B cell (primary cell): Measurements from ENCODE around the gene KCNK2. TPM values are rescaled to one million over a fixed set of nuclear protein-coding genes. Genes with fewer than 3 reads are reported as not detected.

ENCODE experiments used
- ATAC-seq: fragments of 200-7000 bp; cut with Tn5 transposase; one replicate; pipeline ENCODE4 v1.10.0; 2021; ENCODE audit warnings: low read depth, mild to moderate bottlenecking, moderate number of reproducible peaks, moderate library complexity
- CTCF ChIA-PET: fragments of 350-600 bp; sonication (Branson Sonifier 250); formaldehyde crosslinking; loops from one replicate; lab custom pipeline; 2021; ENCODE audit warnings: antibody characterized with exemption, inconsistent platforms; lab: Charles Lee
- POLR2A ChIA-PET: fragments of 350-600 bp; sonication (Branson Sonifier 250); formaldehyde crosslinking; loops from one replicate; lab custom pipeline; 2021; ENCODE audit warnings: antibody characterized with exemption; lab: Charles Lee
- DNase-seq: peaks from one replicate; pipeline ENCODE4 v3.0.0; 2013
- H2AFZ ChIP-seq: 2 replicates; pipeline ENCODE4 v1.6.1; 2012; ENCODE audit warnings: mild to moderate bottlenecking, low read depth, low read length; ENCODE audit not compliant: insufficient read depth, poor library complexity, severe bottlenecking
- H3K27ac ChIP-seq, 2 donors: 1 replicate in 1 of 2; 2 replicates in 1 of 2; pipeline ENCODE4 v1.5.1; 2012 to 2013; ENCODE audit warnings: low read length in 2 of 2, mild to moderate bottlenecking in 2 of 2, moderate library complexity in 1 of 2
- H3K27me3 ChIP-seq, 4 experiments: fragments of 200-600 bp in 1 of 4; sonication (generic) in 1 of 4; replicated peaks in 1 of 4; 1 replicate in 2 of 4; 2 replicates in 2 of 4; pipeline versions ENCODE4 v1.6.1 to v1.7.0; 2013 to 2016; ENCODE audit warnings: low read length in 3 of 4, mild to moderate bottlenecking in 2 of 4, mixed read lengths in 1 of 4, moderate library complexity in 1 of 4; ENCODE audit not compliant: insufficient read depth in 4 of 4, control insufficient read depth in 3 of 4; ENCODE audit errors: control extremely low read depth in 1 of 4
- H3K36me3 ChIP-seq, 2 experiments: replicated peaks in 1 of 2; 1 replicate in 1 of 2; 2 replicates in 1 of 2; pipeline versions ENCODE4 v1.6.1 to v1.7.1; 2013; ENCODE audit warnings: low read length in 1 of 2; ENCODE audit not compliant: insufficient read depth in 2 of 2, control insufficient read depth in 1 of 2; ENCODE audit errors: control extremely low read depth in 1 of 2, extremely low read depth in 1 of 2
- H3K4me1 ChIP-seq, 2 donors: fragments of 200-600 bp in 1 of 2; sonication (generic) in 1 of 2; 1 replicate in 1 of 2; 2 replicates in 1 of 2; pipeline versions ENCODE4 v1.5.1 to v1.6.1; 2013 to 2017; ENCODE audit warnings: low read length in 2 of 2; ENCODE audit not compliant: control insufficient read depth in 2 of 2, insufficient read depth in 2 of 2
- H3K4me2 ChIP-seq: replicated peaks from 2 replicates; pipeline ENCODE3; 2012; ENCODE audit warnings: mild to moderate bottlenecking, low read depth, low read length; ENCODE audit not compliant: poor library complexity, severe bottlenecking
- H3K4me3 ChIP-seq, 5 experiments: fragments of 200-600 bp in 1 of 5; sonication (generic) in 1 of 5; 1 replicate in 3 of 5; 2 replicates in 2 of 5; pipeline versions ENCODE4 v1.5.1 to v1.7.0; 2011 to 2016; ENCODE audit warnings: low read length in 4 of 5, mild to moderate bottlenecking in 4 of 5, low read depth in 2 of 5, control low read depth in 1 of 5, moderate library complexity in 1 of 5; ENCODE audit not compliant: insufficient read depth in 1 of 5; ENCODE audit errors: control extremely low read depth in 1 of 5, extremely low read depth in 1 of 5
- H3K79me2 ChIP-seq: fragments of 200-600 bp; sonication (generic); one replicate; pipeline ENCODE4 v1.6.0; 2016; ENCODE audit warnings: low read length; ENCODE audit not compliant: control insufficient read depth, insufficient read depth
- H3K9ac ChIP-seq: fragments of 200-600 bp; sonication (generic); 2 replicates; pipeline ENCODE4 v1.6.1; 2017; ENCODE audit warnings: mild to moderate bottlenecking, low read length, moderate library complexity
- H3K9me3 ChIP-seq, 3 donors: one replicate each; pipeline versions ENCODE4 v1.6.1 to v1.7.1; 2013; ENCODE audit warnings: low read length in 2 of 3; ENCODE audit not compliant: control insufficient read depth in 2 of 3, insufficient read depth in 1 of 3; ENCODE audit errors: control extremely low read depth in 1 of 3
- H4K20me1 ChIP-seq: 2 replicates; pipeline ENCODE4 v1.6.0; 2012; ENCODE audit warnings: mild to moderate bottlenecking, low read length; ENCODE audit not compliant: insufficient read depth, control insufficient read depth, poor library complexity, severe bottlenecking
- H3K27ac Mint-ChIP-seq: one replicate; pipeline ENCODE4 v1.8.0; 2021; ENCODE audit warnings: mixed read lengths
- H3K27me3 Mint-ChIP-seq: one replicate; pipeline ENCODE4 v1.8.0; 2021; ENCODE audit warnings: mixed read lengths
- H3K4me1 Mint-ChIP-seq: one replicate; pipeline ENCODE4 v1.8.0; 2021; ENCODE audit warnings: mixed read lengths
- H3K4me3 Mint-ChIP-seq: one replicate; pipeline ENCODE4 v1.8.0; 2021; ENCODE audit warnings: mixed read lengths
- H3K9me3 Mint-ChIP-seq: one replicate; pipeline ENCODE4 v1.8.0; 2022; ENCODE audit warnings: mixed read lengths; ENCODE audit not compliant: insufficient read depth
- EZH2 ChIP-seq: IDR thresholded peaks from 2 replicates; pipeline ENCODE4 v1.6.1; 2012; ENCODE audit warnings: borderline replicate concordance, low read depth, mild to moderate bottlenecking, moderate library complexity, low read length; ENCODE audit not compliant: insufficient read depth, poor library complexity, severe bottlenecking
- WGBS: methylation state at CpG from one replicate; pipeline ENCODE4 v1.1.5; 2013; ENCODE audit warnings: missing lambda C conversion rate; ENCODE audit not compliant: insufficient coverage; 5-methylcytosine and 5-hydroxymethylcytosine counted together
- intact Hi-C: fragments of 100-400 bp; cut with micrococcal nuclease; formaldehyde crosslinking; loops from one replicate; pipeline ENCODE4 v1.10.0; 2022
- polyA plus RNA-seq: library from polyadenylated mRNA; depleted of rRNA; stranded (reverse); fragments of >200 nt; gene quantifications from 2 replicates; pipeline ENCODE4 v1.2.3, GENCODE V29; 2012
- total RNA-seq, 2 donors: library from RNA; stranded (reverse); fragments of 120-200 nt in 1 of 2; gene quantifications; 1 replicate in 1 of 2; 2 replicates in 1 of 2; pipeline versions ENCODE4 v1.2.3 to v1.2.4, GENCODE V29; 2013 to 2022
- TF ChIP-seq, protein P1 (sequence below): fragments of 200-600 bp; IDR thresholded peaks from one replicate; pipeline ENCODE4 v1.8.0; 2022; ENCODE audit warnings: antibody characterized with exemption, mild to moderate bottlenecking

The KCNK2 gene
- total and polyA plus RNA-seq, 2 donors (not counting 1 experiment from before 2014, with no cell fraction given) = not detected

DNA sequence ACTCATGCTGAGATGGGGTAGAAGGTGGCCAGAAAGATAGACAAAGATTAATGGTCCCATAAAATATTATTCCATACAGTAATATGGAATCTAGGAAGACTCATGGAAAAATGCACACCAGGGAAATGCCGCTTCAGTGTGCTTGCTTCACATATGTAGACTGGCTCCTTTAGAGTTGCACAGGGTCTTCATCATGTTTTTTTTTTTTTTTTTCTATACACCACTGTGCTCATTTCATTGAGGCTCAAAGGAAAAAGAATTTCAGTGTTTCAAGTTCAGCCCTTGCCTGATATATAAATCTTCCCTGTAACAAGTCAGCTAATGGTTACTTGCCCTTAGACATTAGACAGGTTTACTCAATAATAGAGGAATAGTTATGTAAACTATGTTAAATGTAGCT lies 33.2 kb downstream of the KCNK2 start:
- POLR2A ChIA-PET = no interaction called here

DNA sequence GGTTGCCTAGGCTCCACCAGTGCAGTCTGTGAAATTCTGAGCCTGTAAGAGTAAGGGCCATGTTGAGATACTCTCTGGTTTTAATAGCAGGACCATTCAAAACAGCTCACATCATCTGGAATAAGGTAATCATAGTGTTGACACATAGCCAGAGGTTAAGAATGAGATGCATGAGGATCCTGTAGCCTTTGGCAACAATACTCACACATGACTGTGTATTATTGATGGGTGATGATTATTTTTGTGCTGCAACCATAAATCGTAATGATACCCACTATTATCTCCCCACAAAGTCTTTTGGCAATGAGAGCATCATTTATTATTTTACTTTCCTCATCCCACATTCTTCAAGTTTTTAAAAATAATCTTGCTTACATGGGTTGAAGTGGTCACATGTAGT lies 35.5 kb downstream of the KCNK2 start:
- no peak overlapping the region for H3K4me3 ChIP-seq
- no peaks in the 10 kb centered on the region for H3K79me2 ChIP-seq
- no peak overlapping the region for H2AFZ ChIP-seq
- no peaks in the 10 kb centered on the region for H4K20me1 ChIP-seq
- no peaks in the 10 kb centered on the region for H3K4me1 Mint-ChIP-seq
- H3K27ac Mint-ChIP-seq = no peak overlapping the region
- H3K27me3 Mint-ChIP-seq = no peaks in the 10 kb centered on the region
- ChIA-PET CTCF (no interaction called here), POLR2A (no interaction called here)
- no peaks in the 10 kb centered on the region for H3K9me3 Mint-ChIP-seq
- no peaks in the 10 kb centered on the region for H3K9me3 ChIP-seq
- intact Hi-C loops = no loop called here
- no peak for DNase-seq
- no peak overlapping the region for H3K4me3 Mint-ChIP-seq
- WGBS = no CpG with 5 or more reads among the region's 1 CpG
- TF ChIP-seq EZH2 = no peak
- TF ChIP-seq, protein P1, sequence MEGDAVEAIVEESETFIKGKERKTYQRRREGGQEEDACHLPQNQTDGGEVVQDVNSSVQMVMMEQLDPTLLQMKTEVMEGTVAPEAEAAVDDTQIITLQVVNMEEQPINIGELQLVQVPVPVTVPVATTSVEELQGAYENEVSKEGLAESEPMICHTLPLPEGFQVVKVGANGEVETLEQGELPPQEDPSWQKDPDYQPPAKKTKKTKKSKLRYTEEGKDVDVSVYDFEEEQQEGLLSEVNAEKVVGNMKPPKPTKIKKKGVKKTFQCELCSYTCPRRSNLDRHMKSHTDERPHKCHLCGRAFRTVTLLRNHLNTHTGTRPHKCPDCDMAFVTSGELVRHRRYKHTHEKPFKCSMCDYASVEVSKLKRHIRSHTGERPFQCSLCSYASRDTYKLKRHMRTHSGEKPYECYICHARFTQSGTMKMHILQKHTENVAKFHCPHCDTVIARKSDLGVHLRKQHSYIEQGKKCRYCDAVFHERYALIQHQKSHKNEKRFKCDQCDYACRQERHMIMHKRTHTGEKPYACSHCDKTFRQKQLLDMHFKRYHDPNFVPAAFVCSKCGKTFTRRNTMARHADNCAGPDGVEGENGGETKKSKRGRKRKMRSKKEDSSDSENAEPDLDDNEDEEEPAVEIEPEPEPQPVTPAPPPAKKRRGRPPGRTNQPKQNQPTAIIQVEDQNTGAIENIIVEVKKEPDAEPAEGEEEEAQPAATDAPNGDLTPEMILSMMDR = no peak
- H3K27me3 ChIP-seq = no peaks in the 10 kb centered on the region
- no peak overlapping the region for H3K9ac ChIP-seq
- no peaks in the 10 kb centered on the region for H3K36me3 ChIP-seq
- ATAC-seq = no peak
- no peak overlapping the region for H3K27ac ChIP-seq
- H3K4me2 ChIP-seq = no peak overlapping the region
- no peaks in the 10 kb centered on the region for H3K4me1 ChIP-seq

More for the DNA sequence above, 33.2 kb downstream of the KCNK2 start:
- no peaks in the 10 kb centered on the region for H3K4me1 ChIP-seq
- Mint-ChIP-seq H3K4me3 (no peak overlapping the region), H3K9me3 (no peaks in the 10 kb centered on the region), H3K27ac (no peak overlapping the region), H3K27me3 (no peaks in the 10 kb centered on the region), H3K4me1 (no peaks in the 10 kb centered on the region)
- DNase-seq (no peak), ATAC-seq (no peak)
- WGBS = no CpG with 5 or more reads among the region's 1 CpG
- H3K4me3 ChIP-seq = no peak overlapping the region
- H3K4me2 ChIP-seq = no peak overlapping the region
- no peak for TF ChIP-seq EZH2
- TF ChIP-seq, protein P1 = no peak
- H4K20me1 ChIP-seq = no peaks in the 10 kb centered on the region
- H3K27ac ChIP-seq = no peak overlapping the region
- H3K79me2 ChIP-seq = no peaks in the 10 kb centered on the region
- intact Hi-C loops = no loop called here
- CTCF ChIA-PET = no interaction called here
- H3K9me3 ChIP-seq = no peaks in the 10 kb centered on the region
- H2AFZ ChIP-seq = no peak overlapping the region
- H3K27me3 ChIP-seq = no peaks in the 10 kb centered on the region
- H3K36me3 ChIP-seq = no peaks in the 10 kb centered on the region
- no peak overlapping the region for H3K9ac ChIP-seq
